Measurements from ENCODE around the gene ATP10A. TPM values are rescaled to one million over a fixed set of nuclear protein-coding genes. Genes with fewer than 3 reads are reported as not detected.

Gene ATP10A
- polyA plus RNA-seq, 1 donor (not counting 4 experiments of a cell fraction or from before 2014, with no cell fraction given): not detected

DNA sequence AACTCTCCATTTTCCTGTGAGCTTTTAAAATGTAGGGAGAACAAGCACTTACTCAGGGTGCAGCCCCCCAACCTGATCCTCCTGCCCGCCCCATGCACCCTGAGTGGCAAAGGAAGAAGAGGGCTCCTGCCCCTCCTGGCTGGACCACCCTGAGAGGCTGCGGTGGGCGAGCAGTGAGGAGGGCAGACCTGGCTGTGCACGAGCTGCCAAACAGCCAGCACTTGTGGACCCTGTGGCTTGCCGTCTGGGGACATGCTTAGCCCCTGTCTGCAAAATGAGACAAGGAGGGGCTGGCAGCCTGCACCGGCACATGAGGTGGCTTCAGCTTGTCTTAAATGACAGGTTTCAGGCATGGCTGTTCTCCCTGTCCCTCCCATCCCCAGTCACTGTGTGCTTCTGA is 18.6 kb downstream of the ATP10A start:
- no peak for TF ChIP-seq EZH2 (IDR thresholded peaks at IDR 0.05; ENCODE audit: low read length)
- TF ChIP-seq, protein P1, sequence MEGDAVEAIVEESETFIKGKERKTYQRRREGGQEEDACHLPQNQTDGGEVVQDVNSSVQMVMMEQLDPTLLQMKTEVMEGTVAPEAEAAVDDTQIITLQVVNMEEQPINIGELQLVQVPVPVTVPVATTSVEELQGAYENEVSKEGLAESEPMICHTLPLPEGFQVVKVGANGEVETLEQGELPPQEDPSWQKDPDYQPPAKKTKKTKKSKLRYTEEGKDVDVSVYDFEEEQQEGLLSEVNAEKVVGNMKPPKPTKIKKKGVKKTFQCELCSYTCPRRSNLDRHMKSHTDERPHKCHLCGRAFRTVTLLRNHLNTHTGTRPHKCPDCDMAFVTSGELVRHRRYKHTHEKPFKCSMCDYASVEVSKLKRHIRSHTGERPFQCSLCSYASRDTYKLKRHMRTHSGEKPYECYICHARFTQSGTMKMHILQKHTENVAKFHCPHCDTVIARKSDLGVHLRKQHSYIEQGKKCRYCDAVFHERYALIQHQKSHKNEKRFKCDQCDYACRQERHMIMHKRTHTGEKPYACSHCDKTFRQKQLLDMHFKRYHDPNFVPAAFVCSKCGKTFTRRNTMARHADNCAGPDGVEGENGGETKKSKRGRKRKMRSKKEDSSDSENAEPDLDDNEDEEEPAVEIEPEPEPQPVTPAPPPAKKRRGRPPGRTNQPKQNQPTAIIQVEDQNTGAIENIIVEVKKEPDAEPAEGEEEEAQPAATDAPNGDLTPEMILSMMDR (optimal IDR thresholded peaks at IDR 0.05 in 1 of 3, IDR thresholded peaks at IDR 0.05 in 1 of 3, conservative IDR thresholded peaks at IDR 0.05 in 1 of 3; ENCODE audit: extremely low read depth in 1 of 3, insufficient read depth in 2 of 3, low read length in 3 of 3): no peak
- Histone ChIP-seq H3K9me1 (ENCODE audit: control insufficient read depth, extremely low read depth, insufficient read depth, low read length) (no peaks in the 10 kb centered on the region), H2AFZ (ENCODE audit: control insufficient read depth, low read length) (no peak overlapping the region), H3K79me2 (ENCODE audit: control insufficient read depth, insufficient read depth, low read length) (no peaks in the 10 kb centered on the region), H3K4me3 (ENCODE audit: control insufficient read depth in 2 of 3, extremely low read depth in 1 of 3, insufficient read depth in 2 of 3, low read depth in 1 of 3, low read length in 3 of 3) (no peak overlapping the region), H3K4me2 (ENCODE audit: control insufficient read depth, extremely low read depth, insufficient read depth, low read depth, low read length) (no peak overlapping the region), H3K9ac (ENCODE audit: control insufficient read depth, extremely low read depth, insufficient read depth, low read length) (no peak overlapping the region), H3K4me1 (ENCODE audit: control insufficient read depth, extremely low read depth, insufficient read depth, low read length) (no peaks in the 10 kb centered on the region), H3K36me3 (ENCODE audit: control insufficient read depth in 2 of 2, extremely low read depth in 1 of 2, insufficient read depth in 2 of 2, low read length in 2 of 2) (no peaks in the 10 kb centered on the region), H3K9me3 (ENCODE audit: control insufficient read depth, low read depth, low read length) (peaks cover 2% of the 10 kb centered on the region), H3K27ac (ENCODE audit: control insufficient read depth, insufficient read depth, low read length) (no peak overlapping the region), H4K20me1 (ENCODE audit: control insufficient read depth, extremely low read depth, insufficient read depth, low read length) (no peaks in the 10 kb centered on the region), H3K27me3 (ENCODE audit: control insufficient read depth, extremely low read depth, insufficient read depth, low read length) (no peaks in the 10 kb centered on the region)
- no peak for FAIRE-seq
- DNase-seq (ENCODE audit: low read depth, low spot score): no peak
- dilution Hi-C loops (cut with MboI; ENCODE audit: extremely low pct_ligation_motif_present, low sequenced_read_pairs): no loop called here

DNA sequence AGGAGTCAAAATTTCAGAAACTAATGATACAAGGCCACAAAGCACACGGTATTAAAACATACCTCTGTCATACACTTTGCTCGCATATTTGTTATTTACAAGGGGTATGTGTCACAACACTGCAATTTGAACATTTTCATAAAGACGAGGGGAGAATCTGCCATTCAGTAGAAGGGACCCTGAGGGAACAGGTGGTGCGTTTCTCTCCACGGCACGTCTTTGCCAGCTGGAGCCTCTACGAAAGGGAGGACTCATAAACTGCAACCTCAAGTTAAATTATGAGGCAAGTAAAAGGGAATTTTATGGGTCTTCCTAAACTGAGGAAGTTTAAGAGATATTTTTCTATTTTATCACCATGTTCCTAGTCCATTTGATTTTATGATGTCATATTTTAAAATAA is 19.1 kb downstream of the ATP10A start:
- no peaks in the 10 kb centered on the region for H4K20me1 ChIP-seq (ENCODE audit: control insufficient read depth, extremely low read depth, insufficient read depth, low read length)
- no peak overlapping the region for H3K27ac ChIP-seq (ENCODE audit: control insufficient read depth, insufficient read depth, low read length)
- no peaks in the 10 kb centered on the region for H3K9me1 ChIP-seq (ENCODE audit: control insufficient read depth, extremely low read depth, insufficient read depth, low read length)
- no peak for TF ChIP-seq EZH2 (IDR thresholded peaks at IDR 0.05; ENCODE audit: low read length)
- TF ChIP-seq, protein P1 (optimal IDR thresholded peaks at IDR 0.05 in 1 of 3, IDR thresholded peaks at IDR 0.05 in 1 of 3, conservative IDR thresholded peaks at IDR 0.05 in 1 of 3; ENCODE audit: extremely low read depth in 1 of 3, insufficient read depth in 2 of 3, low read length in 3 of 3): no peak
- no peak overlapping the region for H2AFZ ChIP-seq (ENCODE audit: control insufficient read depth, low read length)
- H3K36me3 ChIP-seq (ENCODE audit: control insufficient read depth in 2 of 2, extremely low read depth in 1 of 2, insufficient read depth in 2 of 2, low read length in 2 of 2): no peaks in the 10 kb centered on the region
- no peak overlapping the region for H3K9ac ChIP-seq (ENCODE audit: control insufficient read depth, extremely low read depth, insufficient read depth, low read length)
- H3K79me2 ChIP-seq (ENCODE audit: control insufficient read depth, insufficient read depth, low read length): no peaks in the 10 kb centered on the region
- no peaks in the 10 kb centered on the region for H3K4me1 ChIP-seq (ENCODE audit: control insufficient read depth, extremely low read depth, insufficient read depth, low read length)
- H3K9me3 ChIP-seq (ENCODE audit: control insufficient read depth, low read depth, low read length): peaks cover 2% of the 10 kb centered on the region
- no peak overlapping the region for H3K4me3 ChIP-seq (ENCODE audit: control insufficient read depth in 2 of 3, extremely low read depth in 1 of 3, insufficient read depth in 2 of 3, low read depth in 1 of 3, low read length in 3 of 3)
- H3K27me3 ChIP-seq (ENCODE audit: control insufficient read depth, extremely low read depth, insufficient read depth, low read length): no peaks in the 10 kb centered on the region
- DNase-seq (ENCODE audit: low read depth, low spot score) (no peak), FAIRE-seq (no peak)
- no peak overlapping the region for H3K4me2 ChIP-seq (ENCODE audit: control insufficient read depth, extremely low read depth, insufficient read depth, low read depth, low read length)
- dilution Hi-C loops (cut with MboI; ENCODE audit: extremely low pct_ligation_motif_present, low sequenced_read_pairs): no loop called here
